Suprapubic skin (tissue), 4 donors: ENCODE data around the gene USP34.

ENCODE experiments used
- POLR2A ChIP-seq, 2 donors: fragments of 450-650 bp; IDR thresholded peaks; one replicate each; pipeline ENCODE4 v1.6.1; 2017; ENCODE audit warnings: antibody characterized with exemption in 2 of 2, mild to moderate bottlenecking in 2 of 2, moderate library complexity in 2 of 2
- POLR2AphosphoS5 ChIP-seq, 3 donors: sonication (generic); formaldehyde crosslinking; IDR thresholded peaks; one replicate each; pipeline ENCODE4 v1.6.1; 2017; ENCODE audit warnings: antibody characterized with exemption in 3 of 3
- TF ChIP-seq, protein P1 (sequence below), 2 donors: fragments of 200-600 bp in 1 of 2; fragments of 450-650 bp in 1 of 2; sonication (generic) in 1 of 2; IDR thresholded peaks; one replicate each; pipeline ENCODE4 v1.5.1; 2016 to 2019; ENCODE audit warnings: antibody characterized with exemption in 2 of 2, mild to moderate bottlenecking in 1 of 2, moderate library complexity in 1 of 2

- TF ChIP-seq, protein P1, sequence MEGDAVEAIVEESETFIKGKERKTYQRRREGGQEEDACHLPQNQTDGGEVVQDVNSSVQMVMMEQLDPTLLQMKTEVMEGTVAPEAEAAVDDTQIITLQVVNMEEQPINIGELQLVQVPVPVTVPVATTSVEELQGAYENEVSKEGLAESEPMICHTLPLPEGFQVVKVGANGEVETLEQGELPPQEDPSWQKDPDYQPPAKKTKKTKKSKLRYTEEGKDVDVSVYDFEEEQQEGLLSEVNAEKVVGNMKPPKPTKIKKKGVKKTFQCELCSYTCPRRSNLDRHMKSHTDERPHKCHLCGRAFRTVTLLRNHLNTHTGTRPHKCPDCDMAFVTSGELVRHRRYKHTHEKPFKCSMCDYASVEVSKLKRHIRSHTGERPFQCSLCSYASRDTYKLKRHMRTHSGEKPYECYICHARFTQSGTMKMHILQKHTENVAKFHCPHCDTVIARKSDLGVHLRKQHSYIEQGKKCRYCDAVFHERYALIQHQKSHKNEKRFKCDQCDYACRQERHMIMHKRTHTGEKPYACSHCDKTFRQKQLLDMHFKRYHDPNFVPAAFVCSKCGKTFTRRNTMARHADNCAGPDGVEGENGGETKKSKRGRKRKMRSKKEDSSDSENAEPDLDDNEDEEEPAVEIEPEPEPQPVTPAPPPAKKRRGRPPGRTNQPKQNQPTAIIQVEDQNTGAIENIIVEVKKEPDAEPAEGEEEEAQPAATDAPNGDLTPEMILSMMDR (IDR thresholded peaks at IDR 0.05): no peak
- TF ChIP-seq POLR2AphosphoS5 (IDR thresholded peaks at IDR 0.05): no peak
- no peak for TF ChIP-seq POLR2A (IDR thresholded peaks at IDR 0.05)
These were observed 107.3 kb downstream of the USP34 start for GRCh38 chr2:61363580-61363979.
